RPMI8226 (cell line): ENCODE data around the gene B3GAT3.
"Not testable (repeated sequence)": the region's sequence is repeated elsewhere in the genome, so short reads cannot be mapped to it uniquely, and the experiment has no call there.

Experiments used
- DNase-seq: peaks from one replicate; pipeline ENCODE4 v3.0.0-alpha.2; 2015

B3GAT3 gene

DNA sequence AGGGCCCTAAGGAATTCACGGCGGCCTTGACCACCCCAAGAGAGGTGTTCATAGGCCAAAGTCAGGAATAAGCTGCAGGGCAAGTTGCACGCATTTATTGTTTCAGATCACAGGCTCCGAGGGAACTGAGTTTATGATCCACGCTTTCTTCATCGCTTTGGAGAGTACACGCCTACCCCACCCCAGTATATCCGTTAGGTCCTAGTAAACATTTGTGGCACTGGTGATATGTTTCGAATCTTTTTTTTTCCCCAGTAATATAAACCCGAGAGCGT, 23.8 kb upstream of the B3GAT3 start:
- no peak for DNase-seq

DNA sequence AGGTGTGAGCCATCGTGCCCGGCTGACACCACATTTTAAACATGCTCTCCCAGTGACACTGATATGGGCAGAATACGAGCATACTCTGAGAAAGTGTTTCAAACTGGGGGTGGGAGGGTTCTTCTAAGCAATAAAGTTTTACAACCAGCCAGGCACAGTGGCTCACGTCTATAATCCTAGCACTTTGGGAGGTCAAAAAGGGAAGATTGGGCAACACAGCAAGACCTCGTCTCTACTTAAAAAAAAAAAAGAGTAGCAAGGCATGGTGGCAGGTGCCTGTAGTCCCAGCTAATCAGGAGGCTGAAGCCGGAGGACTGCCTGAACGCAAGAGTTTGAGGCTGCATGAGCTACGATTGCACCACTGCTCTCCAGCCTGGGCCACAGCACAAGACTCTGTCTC, 22.4 kb upstream of the B3GAT3 start:
- DNase-seq = no peak

DNA sequence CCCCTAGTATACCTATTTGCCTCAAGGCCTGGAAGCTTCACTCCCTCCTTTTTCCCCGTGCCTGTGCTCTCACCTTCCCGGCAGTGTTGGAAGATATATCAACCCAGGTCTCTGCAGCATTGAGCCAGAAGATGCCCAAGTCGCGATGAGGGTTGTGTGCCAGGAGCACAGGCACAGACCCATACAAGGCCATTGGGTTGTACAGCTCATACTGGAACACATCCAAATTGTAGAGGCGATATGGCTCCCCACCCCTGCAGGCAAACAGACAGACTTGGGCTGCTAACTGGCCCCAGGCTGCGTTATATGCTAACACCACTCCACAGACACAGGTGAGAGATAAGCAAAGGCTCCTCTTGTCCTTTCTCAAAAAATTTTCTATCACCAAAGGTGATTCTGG, 10.7 kb upstream of the B3GAT3 start:
- DNase-seq = no peak

DNA sequence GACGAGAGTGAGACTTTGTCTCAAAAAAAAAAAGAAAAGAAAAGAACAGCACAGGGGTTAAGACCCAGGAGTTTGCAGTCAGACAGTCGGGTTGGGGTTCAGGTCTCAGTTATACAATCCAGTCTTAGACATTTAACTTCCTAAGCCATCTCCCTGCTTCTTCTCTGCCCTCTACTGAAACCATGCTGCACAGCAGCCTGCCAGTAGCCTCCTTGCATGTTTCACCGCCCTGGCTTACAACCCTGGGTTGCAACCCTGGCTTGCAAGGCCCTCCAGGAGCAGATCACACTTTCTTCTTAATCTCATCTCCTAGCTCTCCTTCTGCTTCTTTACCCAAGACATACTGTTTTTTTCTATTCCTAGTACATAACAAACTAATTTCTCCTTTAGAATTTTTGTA, 5.9 kb upstream of the B3GAT3 start:
- no peak for DNase-seq

DNA sequence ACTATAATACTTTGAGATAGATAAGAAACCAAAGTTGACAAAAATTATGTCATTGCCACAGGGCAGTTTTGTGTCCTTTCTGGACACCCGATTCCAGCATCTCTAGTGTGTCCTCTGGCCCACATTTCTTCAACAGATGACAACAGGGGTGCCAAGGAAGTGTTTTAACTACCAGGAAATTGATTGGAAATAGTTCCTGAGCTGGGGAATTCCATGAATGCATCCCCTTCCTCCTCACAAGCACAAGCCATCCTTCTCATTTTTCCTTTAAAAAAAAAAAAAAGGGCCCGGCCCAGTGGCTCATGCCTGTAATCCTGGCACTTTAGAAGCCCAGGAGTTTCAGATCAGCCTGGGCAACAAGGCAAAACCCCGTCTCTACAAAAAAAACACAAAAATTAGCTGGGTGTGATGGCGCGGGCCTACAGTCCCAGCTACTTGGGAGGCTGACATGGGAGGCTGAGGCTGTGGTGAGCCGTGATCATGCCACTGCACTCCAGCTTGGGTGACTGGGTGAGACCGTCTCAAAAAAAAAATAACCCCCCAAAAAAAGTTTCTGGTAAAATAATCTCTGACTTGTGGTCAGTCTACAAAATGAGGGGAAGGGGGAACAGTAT, 797 bp upstream of the B3GAT3 start:
- no peak for DNase-seq

DNA sequence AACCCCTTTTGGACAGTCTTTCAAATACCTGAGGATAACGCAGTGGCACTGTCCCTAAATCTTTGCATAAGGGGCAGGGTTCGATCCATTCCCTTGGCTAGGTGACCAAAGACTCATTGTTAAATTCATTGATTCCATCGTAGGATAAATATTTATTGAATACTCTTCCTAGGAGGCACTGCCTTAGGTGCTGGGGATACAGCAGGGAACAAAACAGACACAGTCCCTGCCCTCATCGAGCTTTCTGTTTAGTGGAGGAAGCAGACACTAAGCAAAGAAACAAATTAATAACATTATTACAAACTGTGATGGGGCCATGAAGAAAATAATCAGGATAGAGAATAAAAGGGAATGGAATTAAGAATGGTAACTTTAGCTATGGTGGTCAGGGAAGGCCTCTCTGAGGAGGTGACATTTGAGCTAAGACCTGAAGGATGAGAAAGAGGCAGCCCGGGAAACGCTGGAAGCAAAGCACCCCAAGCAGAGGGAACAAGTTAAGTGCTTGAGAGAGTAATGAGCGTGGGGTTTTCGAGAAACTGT, 689 bp downstream of the B3GAT3 start:
- DNase-seq = no peak

DNA sequence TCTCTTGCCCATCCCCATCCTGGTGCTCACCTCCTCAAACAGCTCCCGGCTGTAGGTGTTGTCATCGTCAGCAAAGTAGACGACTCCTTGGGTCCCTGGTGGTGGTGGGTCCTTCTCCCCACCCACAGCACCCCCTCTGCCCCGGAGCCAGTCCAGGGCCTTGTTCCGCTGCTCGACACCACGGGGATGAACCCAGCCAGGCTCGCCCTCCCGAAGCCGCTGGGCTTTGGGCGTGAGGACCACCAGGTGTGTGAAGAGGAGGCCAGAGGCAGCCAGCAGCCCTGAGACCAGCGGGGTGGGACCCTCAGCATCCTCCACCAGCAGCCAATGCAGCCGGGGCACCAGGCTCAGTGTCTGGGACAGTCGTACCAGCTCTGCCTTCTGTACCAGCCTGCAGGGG, 4.8 kb downstream of the B3GAT3 start:
- not testable (repeated sequence) for DNase-seq

DNA sequence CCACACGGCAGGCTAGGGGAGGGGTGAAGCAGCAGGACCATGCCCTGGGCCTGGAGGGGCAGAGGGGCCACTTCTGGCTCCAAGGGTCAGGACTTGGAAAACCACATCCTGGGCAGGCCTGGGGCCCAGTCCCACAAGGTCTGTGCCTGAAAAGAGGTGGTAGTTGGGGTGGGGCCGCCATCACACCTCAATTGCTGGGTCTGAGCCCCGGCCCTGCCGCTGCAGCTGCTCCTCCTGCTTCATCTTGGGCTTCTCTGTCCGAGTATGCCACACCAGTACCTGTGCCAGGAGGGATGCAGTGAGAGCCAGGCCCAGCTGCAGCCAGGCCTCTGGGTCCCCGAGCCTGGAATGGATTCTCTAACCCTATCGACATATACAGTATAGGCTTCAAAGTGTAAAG, 6.3 kb downstream of the B3GAT3 start:
- DNase-seq = no peak

DNA sequence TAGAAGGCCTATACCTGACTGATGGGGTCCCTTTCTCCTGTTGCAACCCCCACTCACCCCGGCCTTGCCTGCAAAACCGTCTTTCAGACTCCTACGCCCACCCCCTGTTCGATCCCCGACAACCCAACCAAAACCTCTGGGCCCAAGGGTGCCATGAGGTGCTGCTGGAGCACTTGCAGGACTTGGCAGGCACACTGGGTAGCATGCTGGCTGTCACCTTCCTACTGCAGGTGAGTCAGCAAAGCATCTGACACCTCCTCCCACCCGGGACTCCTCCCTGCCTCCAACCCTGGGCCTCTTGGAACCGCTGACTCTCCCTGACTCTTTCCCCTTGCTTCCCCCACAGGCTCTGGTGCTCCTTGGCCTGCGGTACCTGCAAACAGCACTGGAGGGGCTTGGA, 7.5 kb downstream of the B3GAT3 start:
- DNase-seq = peak; percentile 83

DNA sequence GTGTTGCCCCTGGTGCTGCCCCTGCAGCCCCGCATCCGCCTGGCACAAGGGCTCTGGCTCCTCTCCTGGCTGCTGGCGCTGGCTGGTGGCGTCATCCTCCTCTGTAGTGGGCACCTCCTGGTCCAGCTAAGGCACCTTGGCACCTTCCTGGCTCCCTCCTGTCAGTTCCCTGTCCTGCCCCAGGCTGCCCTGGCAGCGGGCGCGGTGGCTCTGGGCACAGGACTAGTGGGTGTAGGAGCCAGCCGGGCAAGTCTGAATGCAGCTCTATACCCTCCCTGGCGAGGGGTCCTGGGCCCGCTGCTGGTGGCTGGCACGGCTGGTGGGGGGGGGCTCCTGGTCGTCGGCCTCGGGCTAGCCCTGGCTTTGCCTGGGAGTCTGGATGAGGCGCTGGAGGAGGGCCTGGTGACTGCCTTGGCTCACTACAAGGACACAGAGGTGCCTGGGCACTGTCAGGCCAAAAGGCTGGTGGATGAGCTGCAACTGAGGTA, 8.5 kb downstream of the B3GAT3 start:
- DNase-seq = no peak

DNA sequence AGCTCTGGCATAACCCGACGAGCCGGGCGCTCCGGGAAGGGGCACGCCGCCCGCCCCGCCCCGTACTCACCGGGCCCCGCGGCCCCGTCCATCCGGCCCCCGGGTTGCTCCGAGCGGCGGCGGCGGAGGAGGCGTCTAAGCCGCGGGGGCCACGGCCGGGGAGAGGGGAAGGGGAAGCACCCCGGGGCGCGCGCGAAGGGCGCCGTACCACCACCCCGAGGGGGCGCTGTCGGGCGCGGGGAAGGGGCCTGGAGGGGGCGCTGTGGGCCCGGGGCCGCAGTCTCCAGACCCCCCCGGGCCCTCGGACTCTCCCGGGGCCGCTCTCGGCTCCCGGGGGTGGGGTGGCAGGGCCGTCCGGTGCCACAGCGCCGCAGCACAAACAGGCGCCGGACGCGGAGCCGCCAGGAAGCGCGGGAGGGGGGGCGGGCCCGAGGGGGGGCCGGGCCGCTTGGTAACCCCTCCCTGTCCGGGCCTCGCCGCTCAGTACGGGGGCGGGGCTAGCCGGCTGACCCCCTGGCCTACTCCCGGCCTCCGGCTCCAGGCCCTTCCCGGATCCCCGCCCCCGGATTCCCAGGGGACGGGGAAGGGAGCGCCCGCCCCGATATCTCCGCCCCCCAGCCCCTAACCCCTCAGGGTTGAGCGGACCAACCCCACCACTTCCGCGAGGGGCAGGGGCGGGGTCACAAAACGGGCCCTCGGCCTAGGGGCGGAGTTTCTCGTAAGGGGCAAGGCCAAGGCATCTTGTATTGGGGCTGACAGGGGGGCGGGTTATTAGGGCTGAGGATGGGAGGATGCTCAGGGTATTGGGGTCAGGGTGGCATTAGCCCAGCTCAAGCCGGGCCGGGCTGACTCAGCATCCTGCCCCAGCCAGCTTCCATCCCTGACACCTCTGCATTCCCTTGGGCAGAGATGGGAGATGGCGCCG, 9.2 kb downstream of the B3GAT3 start, which contains the start of the genes EML3 and ROM1:
Gene EML3, minus strand, starts transcription at position 410 of the 925 bp plus-strand sequence. Its CDS starts 318 bp downstream, at position 92.
Gene ROM1, plus strand, starts transcription at position 892 of the 925 bp plus-strand sequence. Its CDS starts 25 bp downstream, at position 917.
- peak; percentile 91 for DNase-seq

DNA sequence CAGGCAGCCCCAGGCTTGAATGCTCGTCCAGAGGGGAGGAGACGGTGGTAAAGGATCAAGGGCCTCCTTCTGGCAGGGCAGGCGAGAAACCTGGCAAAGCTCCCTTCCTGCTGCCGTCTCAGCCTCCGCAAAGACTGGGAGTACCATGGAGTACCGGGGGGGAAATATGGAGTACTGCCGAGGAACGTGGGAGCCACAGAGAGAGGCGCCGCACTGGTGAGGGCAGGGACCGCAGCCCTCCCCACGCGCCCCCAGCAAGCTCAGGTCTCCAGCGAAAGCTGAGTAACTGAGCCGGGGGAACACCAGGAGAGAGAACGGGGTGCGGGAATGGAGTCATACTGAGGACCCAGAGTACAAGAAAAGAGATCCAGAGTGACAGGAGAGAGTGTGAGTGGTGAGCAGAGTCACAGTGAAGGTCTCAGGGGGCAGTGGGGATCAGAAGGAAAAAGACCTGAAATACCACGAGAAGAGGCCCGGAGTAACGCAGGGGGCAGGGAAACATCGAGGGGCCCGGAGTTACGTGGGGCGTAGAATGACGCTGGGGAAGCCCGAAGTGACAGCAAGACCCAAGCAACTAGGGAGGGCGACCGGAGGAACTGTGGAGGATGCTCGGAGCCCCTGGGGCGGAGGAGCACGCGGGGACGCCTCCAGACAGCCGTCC, 10.0 kb downstream of the B3GAT3 start:
- DNase-seq = peak; percentile 59

DNA sequence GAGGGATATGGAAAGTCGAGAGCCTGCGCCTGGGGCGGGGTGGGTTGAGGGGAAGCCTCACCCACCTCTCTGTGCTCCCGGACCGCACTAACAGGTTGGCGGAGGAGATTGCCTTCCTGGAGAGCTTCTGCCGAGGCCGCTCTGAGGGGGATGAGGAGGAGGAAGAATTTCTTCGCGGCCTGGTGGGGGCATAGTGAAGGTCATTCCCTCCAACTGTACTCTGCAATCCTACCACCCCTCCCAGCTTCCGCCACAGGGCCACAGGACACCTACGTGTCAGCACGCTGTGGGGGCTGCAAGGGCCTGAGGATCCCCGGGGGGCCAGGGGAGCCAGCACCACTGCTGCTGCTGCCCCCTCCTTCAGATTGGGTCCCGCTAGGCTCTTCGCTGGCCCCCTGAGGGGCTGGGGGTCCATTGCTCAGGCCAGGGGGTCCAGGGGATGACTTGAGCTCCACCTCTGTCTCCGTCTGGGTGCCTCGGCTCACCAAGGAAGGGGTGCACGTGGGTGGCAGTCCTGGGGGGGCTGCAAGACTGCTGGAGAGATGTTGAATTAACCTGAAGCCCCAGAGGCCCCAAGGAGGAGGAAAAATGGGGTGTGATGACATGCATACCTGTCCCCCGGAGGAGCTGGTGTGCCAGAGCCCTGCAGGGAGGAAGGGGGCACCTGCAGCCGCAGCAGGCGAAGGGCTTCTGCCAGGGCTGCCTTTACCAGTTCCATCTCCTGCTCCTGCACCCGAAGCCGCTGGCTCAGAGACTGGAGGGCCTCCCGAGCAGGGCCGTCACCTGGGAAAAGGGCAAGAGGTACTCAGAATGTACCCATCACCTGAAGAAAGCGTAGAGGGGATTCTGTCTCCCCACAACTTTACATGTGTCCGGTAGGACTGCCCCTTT, 10.7 kb downstream of the B3GAT3 start:
- no peak for DNase-seq

DNA sequence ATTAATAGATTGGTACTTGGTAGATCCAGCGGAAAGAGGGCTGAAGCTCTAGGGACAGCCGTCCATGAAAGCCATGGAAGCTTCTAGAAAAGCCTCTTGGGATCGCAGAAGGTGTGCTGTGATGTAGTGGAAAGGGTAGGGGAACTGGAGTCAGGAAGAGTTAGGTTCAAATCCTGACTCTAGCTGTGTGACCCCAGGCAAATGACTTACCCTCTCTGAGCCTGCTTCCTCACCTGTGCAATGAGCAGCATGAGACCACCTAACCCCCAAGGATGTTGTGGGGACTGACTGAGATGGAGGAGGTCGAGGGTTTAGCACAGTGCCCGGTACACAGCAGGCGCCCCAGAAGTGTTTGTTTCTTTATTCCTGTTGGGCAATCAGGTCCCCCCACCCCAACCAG, 11.4 kb downstream of the B3GAT3 start:
- DNase-seq = no peak

DNA sequence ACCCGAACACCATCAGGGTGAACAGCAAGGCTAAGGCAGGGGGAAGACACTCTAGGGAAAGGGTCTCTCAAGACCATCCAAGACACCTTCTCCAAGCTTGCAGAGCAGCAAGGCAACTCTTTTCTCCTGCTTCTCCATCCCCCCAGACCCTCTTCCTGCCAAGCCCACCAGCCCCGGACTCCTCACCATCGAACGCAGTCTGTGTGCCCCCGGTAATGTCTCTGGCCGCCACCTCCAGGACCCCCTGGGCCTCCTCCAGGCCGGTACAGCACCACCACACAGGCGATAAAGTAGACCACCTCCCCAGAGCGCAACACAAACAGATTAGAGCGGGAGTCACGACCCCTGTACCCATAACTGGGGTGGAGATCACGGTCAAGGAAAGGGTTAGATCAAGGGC, 13.0 kb downstream of the B3GAT3 start:
- no peak for DNase-seq

DNA sequence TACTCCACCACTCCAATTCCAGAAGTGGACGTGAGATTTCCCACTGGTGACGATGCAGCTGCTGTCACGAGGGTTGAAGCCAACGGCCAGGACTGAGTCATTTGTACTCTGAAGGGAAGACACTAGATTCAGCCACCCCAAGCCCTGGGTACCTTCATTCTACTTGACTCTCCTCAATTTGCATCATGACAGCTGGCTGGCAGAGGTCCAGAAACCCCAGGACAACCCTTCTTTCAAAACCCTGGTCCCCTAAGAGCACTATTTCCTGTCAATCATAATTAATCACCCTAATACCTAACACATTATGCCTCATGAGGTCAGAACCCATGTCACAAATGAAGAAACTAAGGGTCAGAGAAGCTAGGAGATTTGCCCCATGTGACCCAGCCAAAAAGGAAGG, 14.1 kb downstream of the B3GAT3 start:
- DNase-seq = no peak

DNA sequence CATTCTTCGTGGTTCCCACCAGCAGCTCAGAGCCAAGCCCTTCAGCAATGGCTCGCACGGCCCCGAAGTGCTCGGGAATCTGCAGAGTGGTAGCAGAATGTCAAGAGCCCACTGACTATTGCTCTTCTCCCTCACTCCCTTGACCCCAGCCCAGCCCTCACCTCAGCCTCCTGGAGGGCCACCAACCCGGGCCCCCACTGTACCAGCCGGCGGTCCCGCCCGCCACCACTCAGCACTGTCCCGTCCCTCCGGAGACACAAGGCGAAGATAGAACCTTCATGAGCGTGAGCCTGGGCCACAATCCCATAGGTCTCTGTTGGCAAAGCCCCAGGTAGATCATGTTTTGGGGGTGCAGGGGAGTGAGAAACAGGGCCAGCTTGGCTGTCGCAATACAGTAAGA, 15.9 kb downstream of the B3GAT3 start:
- DNase-seq = no peak

DNA sequence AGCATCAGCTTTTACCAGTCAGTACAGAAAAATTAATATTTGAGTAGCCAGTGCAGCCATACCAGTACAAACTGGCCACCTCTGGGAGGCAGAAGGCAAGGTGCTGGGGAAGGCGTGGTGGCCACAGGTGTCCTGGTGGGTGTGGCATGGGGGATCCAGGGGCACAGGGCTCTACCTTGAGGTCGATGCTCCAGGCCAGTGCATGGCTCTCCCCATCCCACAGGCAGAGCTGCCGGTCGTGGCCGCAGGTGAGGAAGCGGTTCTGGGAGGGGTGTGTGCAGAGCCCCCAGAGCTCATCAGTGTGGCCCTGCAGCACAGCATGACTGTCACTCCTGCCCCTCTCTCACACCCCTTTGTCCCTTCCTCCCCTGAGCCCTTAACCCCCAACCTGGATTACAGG, 16.3 kb downstream of the B3GAT3 start:
- no peak for DNase-seq

DNA sequence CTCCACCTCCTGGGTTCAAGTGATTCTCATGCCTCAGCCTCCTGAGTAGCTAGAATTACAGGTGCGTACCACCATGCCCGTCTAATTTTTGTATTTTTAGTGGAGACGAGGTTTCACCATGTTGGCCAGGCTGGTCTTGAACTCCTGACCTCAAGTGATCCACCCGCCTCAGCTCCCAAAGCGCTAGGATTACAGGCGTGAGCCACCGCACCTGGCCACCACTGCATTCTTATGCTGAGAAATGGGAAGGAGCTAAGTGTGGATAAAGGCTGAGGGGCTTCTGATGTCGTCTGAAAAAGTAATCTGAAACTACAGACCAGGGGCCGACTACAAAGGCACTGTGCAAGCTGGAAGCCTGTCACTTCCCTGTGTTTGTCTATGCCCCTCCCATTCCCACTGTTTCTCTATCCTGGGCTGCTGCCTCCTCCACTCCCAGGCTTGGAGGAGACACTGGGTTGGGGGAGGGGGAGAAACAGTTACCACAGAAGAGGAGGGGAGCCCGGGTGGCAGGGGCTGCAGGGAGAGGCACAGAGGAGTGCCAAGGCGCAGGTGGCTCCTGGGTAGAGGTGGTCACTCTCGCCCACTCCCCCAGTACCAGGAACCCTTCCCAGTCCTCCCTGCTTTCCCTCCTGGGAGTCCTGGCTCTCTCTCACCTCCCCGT, 17.2 kb downstream of the B3GAT3 start:
- DNase-seq = no peak

DNA sequence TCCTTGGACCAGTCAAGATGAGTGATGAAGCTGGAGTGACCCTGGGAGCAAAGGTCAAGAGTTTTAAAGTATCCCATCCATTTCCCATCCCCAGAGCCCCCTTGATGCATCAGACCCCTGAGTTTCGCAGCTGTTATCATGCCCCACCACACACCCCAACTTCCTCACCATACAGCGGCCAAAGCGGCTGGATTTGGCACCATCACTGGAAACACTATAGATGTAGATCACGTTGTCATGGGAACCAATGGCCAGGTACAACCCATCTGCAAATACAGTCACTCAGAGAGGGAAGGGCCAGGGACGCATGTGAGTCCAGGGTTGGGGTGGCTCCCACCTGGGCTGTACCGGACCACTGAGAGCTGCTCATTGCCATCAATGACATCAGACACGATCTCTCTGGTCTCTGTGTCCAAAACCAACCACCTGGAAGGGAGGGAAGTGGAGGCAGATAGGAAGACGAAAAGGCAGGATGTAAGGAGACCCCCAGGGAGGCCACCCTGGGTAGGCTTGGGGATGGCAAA, 17.9 kb downstream of the B3GAT3 start:
- DNase-seq = no peak

DNA sequence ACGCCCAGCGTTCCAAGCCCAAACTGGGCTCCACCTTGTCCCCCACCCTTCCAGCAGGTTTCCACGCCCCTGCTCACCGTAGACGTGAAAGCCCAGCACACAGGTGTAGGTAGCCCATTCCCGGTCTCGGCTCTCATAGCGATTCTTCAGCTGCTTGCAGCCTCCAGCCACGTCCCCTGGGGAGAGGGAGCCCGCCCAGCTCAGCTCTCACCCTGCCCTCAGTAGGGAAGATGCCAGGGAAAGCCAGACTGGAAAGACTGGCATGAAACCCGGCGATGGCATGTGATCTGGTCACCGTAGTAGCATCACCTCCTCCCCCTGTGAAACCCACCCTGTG, 18.7 kb downstream of the B3GAT3 start:
- no peak for DNase-seq
